ENCODE measurements around the gene CABLES1.

DNA sequence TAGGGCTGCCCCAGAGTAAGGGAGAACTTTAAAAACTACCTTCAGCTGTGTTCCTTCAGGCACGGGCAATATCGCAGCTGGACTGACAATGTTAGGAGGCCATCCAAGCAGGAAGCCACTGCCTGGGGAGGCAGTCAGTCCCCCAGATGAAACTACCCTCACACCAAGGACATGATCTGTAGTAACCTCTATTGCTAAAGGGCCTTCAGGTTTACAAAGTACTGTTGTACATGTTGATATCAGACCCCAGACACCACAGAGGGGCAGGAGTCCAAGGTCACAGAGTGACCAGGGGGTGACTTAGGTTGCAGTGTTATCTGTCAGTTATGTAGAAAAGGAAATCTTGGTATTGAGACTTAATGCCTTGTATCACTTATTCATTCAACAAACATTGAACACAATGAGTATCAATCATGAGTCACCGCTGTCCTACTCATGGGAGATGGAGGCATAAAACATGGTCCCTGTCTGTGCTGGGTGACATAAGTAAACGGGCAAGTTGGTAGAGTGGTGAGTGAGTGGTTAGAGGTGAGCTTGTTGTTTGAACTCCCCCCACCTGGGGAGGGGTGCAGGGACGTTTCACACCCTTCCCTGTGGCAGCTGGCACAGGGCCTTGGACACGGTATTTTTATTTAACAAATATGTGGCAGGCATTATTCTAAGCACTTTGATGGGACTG, 7.1 kb downstream of the CABLES1 start:
- TF ChIP-seq, protein P1, sequence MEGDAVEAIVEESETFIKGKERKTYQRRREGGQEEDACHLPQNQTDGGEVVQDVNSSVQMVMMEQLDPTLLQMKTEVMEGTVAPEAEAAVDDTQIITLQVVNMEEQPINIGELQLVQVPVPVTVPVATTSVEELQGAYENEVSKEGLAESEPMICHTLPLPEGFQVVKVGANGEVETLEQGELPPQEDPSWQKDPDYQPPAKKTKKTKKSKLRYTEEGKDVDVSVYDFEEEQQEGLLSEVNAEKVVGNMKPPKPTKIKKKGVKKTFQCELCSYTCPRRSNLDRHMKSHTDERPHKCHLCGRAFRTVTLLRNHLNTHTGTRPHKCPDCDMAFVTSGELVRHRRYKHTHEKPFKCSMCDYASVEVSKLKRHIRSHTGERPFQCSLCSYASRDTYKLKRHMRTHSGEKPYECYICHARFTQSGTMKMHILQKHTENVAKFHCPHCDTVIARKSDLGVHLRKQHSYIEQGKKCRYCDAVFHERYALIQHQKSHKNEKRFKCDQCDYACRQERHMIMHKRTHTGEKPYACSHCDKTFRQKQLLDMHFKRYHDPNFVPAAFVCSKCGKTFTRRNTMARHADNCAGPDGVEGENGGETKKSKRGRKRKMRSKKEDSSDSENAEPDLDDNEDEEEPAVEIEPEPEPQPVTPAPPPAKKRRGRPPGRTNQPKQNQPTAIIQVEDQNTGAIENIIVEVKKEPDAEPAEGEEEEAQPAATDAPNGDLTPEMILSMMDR (IDR thresholded peaks at IDR 0.05) = no peak
- TF ChIP-seq POLR2AphosphoS5 (IDR thresholded peaks at IDR 0.05) = no peak
- TF ChIP-seq POLR2A (IDR thresholded peaks at IDR 0.05) = no peak

All from transverse colon (tissue), 4 donors.